HEK293 (cell line): Measurements from ENCODE around the gene TADA2B.

Source experiments
- CTCF ChIA-PET: fragments of 350-600 bp; formaldehyde crosslinking; extraction: SDS; loops from one replicate; lab custom pipeline; 2021; ENCODE audit warnings: antibody characterized with exemption; lab: Yijun Ruan, JAX
- POLR2A ChIA-PET: fragments of 300-600 bp; formaldehyde crosslinking; extraction: SDS; loops from one replicate; lab custom pipeline; 2020; ENCODE audit warnings: antibody characterized with exemption, inconsistent platforms; lab: Yijun Ruan, JAX
- H3K27ac ChIP-seq: fragments of 200-500 bp; sonication (Bioruptor generic); 2 replicates; pipeline ENCODE4 v1.5.1; 2014; ENCODE audit warnings: low read depth, low read length, control low read depth, inconsistent platforms; ENCODE audit errors: extremely low read depth
- H3K36me3 ChIP-seq, 2 experiments: fragments of 200-500 bp in 1 of 2; sonication (Bioruptor generic) in 1 of 2; 1 replicate in 1 of 2; 2 replicates in 1 of 2; pipeline ENCODE4 v1.5.1; 2014 to 2017; ENCODE audit warnings: inconsistent platforms in 2 of 2, low read length in 2 of 2; ENCODE audit not compliant: control insufficient read depth in 2 of 2, insufficient read depth in 1 of 2
- H3K4me1 ChIP-seq: fragments of 200-500 bp; sonication (Bioruptor generic); 2 replicates; pipeline ENCODE4 v1.5.1; 2014; ENCODE audit warnings: mild to moderate bottlenecking, low read length, inconsistent platforms; ENCODE audit not compliant: control insufficient read depth, insufficient read depth
- H3K4me3 ChIP-seq: 2 replicates; pipeline ENCODE4 v1.5.1; 2011; ENCODE audit warnings: low read depth, mild to moderate bottlenecking, control low read depth, low read length, moderate library complexity
- H3K9me3 ChIP-seq: fragments of 200-500 bp; sonication (Bioruptor generic); 2 replicates; pipeline ENCODE4 v1.5.1; 2014; ENCODE audit warnings: low read depth, low read length, inconsistent platforms; ENCODE audit not compliant: control insufficient read depth, insufficient read depth
- BCL11A ChIP-seq: fragments of 450-650 bp; formaldehyde crosslinking; IDR thresholded peaks from 2 replicates; pipeline ENCODE4 v1.5.1; 2016; ENCODE audit warnings: low read depth, missing biosample characterization, missing genetic modification characterization
- HIC1 ChIP-seq: fragments of 450-650 bp; formaldehyde crosslinking; IDR thresholded peaks from 2 replicates; pipeline ENCODE4 v1.5.1; 2016; ENCODE audit warnings: missing biosample characterization, missing genetic modification characterization
- HOXA7 ChIP-seq: sonication (generic); formaldehyde crosslinking; IDR thresholded peaks from 2 replicates; pipeline ENCODE4 v1.8.1; 2022; ENCODE audit warnings: missing genetic modification reagents, borderline replicate concordance
- HOXD13 ChIP-seq: sonication (generic); formaldehyde crosslinking; IDR thresholded peaks from 2 replicates; pipeline ENCODE4 v1.8.0; 2022; ENCODE audit warnings: missing genetic modification reagents, borderline replicate concordance
- KLF16 ChIP-seq: fragments of 450-650 bp; formaldehyde crosslinking; IDR thresholded peaks from 2 replicates; pipeline ENCODE4 v1.5.1; 2017; ENCODE audit warnings: missing biosample characterization, missing genetic modification characterization
- YY1 ChIP-seq: fragments of 450-650 bp; formaldehyde crosslinking; IDR thresholded peaks from 2 replicates; pipeline ENCODE4 v1.5.1; 2018; ENCODE audit warnings: missing biosample characterization, missing genetic modification characterization
- ZBTB20 ChIP-seq: fragments of 450-650 bp; formaldehyde crosslinking; IDR thresholded peaks from 2 replicates; pipeline ENCODE4 v1.5.1; 2016; ENCODE audit warnings: missing biosample characterization, missing genetic modification characterization
- ZNF121 ChIP-seq: fragments of 450-650 bp; formaldehyde crosslinking; IDR thresholded peaks from 2 replicates; pipeline ENCODE4 v1.5.1; 2016; ENCODE audit warnings: missing biosample characterization, missing genetic modification characterization
- ZNF16 ChIP-seq: fragments of 450-650 bp; formaldehyde crosslinking; IDR thresholded peaks from 2 replicates; pipeline ENCODE4 v1.5.1; 2016; ENCODE audit warnings: low read depth, missing biosample characterization, missing genetic modification characterization
- ZNF202 ChIP-seq: fragments of 450-650 bp; formaldehyde crosslinking; IDR thresholded peaks from 2 replicates; pipeline ENCODE4 v1.5.1; 2016; ENCODE audit warnings: missing biosample characterization, missing genetic modification characterization, borderline replicate concordance
- ZNF23 ChIP-seq: fragments of 450-650 bp; formaldehyde crosslinking; IDR thresholded peaks from 2 replicates; pipeline ENCODE4 v1.5.1; 2016; ENCODE audit warnings: missing biosample characterization, missing genetic modification characterization, borderline replicate concordance
- ZNF366 ChIP-seq: fragments of 450-650 bp; formaldehyde crosslinking; conservative IDR thresholded peaks from 2 replicates; pipeline ENCODE4 v1.5.1; 2016; ENCODE audit warnings: missing biosample characterization, missing genetic modification characterization
- ZNF518A ChIP-seq: fragments of 450-650 bp; formaldehyde crosslinking; conservative IDR thresholded peaks from 2 replicates; pipeline ENCODE4 v1.5.1; 2016; ENCODE audit warnings: low read depth, missing biosample characterization, missing genetic modification characterization
- ZNF529 ChIP-seq: fragments of 450-650 bp; formaldehyde crosslinking; IDR thresholded peaks from 2 replicates; pipeline ENCODE4 v1.5.1; 2017; ENCODE audit warnings: missing genetic modification characterization, missing biosample characterization; ENCODE audit not compliant: insufficient replicate concordance
- ZNF555 ChIP-seq: fragments of 450-650 bp; formaldehyde crosslinking; conservative IDR thresholded peaks from 2 replicates; pipeline ENCODE4 v1.5.1; 2017; ENCODE audit warnings: missing biosample characterization, mild to moderate bottlenecking, missing genetic modification characterization, inconsistent platforms
- ZNF560 ChIP-seq: fragments of 450-650 bp; formaldehyde crosslinking; IDR thresholded peaks from 2 replicates; pipeline ENCODE4 v1.5.1; 2017; ENCODE audit warnings: missing biosample characterization, missing genetic modification characterization, borderline replicate concordance
- ZNF660 ChIP-seq: fragments of 450-650 bp; IDR thresholded peaks from 2 replicates; pipeline ENCODE4 v1.5.1; 2018; ENCODE audit warnings: missing biosample characterization, mild to moderate bottlenecking, missing genetic modification characterization

Gene TADA2B

GRCh38 chr4:7059662-7060061 is 16.5 kb downstream of the TADA2B start:
- Histone ChIP-seq H3K4me3 (no peak overlapping the region), H3K27ac (no peak overlapping the region), H3K36me3 (peaks cover 0 to 87% of the 10 kb centered on the region in 2 experiments; a peak in 2 of 3 replicates), H3K9me3 (no peaks in the 10 kb centered on the region)
- no peak for TF ChIP-seq ZBTB20 (tag by site-specific recombination)
- TF ChIP-seq ZNF23 = no peak
- no peak for TF ChIP-seq ZNF121 (tag by site-specific recombination)
- no peak for TF ChIP-seq ZNF518A (tag by site-specific recombination)
- no peak for TF ChIP-seq YY1
- no peak for TF ChIP-seq ZNF16 (tag by site-specific recombination)
- TF ChIP-seq HOXD13 (CRISPR knock-in tag) = no peak
- TF ChIP-seq ZNF660 (tag by site-specific recombination) = no peak
- no peak for TF ChIP-seq BCL11A (tag by site-specific recombination)
- TF ChIP-seq ZNF560 = no peak
- TF ChIP-seq HOXA7 (CRISPR knock-in tag) = no peak
- no peak for TF ChIP-seq ZNF529
- TF ChIP-seq, all 188 proteins: peak for 0
- POLR2A ChIA-PET = interaction anchor here (1.4 kb wide), 1 partner anchor 8 kb away, joined by 5 read pairs; the partner anchor contains the start of gene GRPEL1
- CTCF ChIA-PET = interaction anchor here (0.9 kb wide), 1 partner anchor 11 kb away, joined by 3 read pairs; no protein-coding TSS in a partner anchor
- H3K4me1 ChIP-seq = no peaks in the 10 kb centered on the region

GRCh38 chr4:7060346-7061150 is 17.4 kb downstream of the TADA2B start:
- Histone ChIP-seq H3K4me1 (no peaks in the 10 kb centered on the region), H3K4me3 (no peak overlapping the region), H3K36me3 (peaks cover 0 to 86% of the 10 kb centered on the region in 2 experiments; a peak in 2 of 3 replicates), H3K9me3 (no peaks in the 10 kb centered on the region), H3K27ac (no peak overlapping the region)
- ChIA-PET POLR2A (interaction anchor here (2.1 kb wide), 1 partner anchor 17 kb away, joined by 7 read pairs; the partner anchor contains the start of gene TADA2B), CTCF (interaction anchor here (0.9 kb wide), 1 partner anchor 10 kb away, joined by 3 read pairs; no protein-coding TSS in a partner anchor)
- TF ChIP-seq KLF16 (tag by site-specific recombination) (no peak), ZNF555 (tag by site-specific recombination) (no peak), ZNF366 (tag by site-specific recombination) (no peak), ZNF202 (tag by site-specific recombination) (no peak), HIC1 (no peak)
